Measurements from ENCODE around the gene AGPS. TPM values are rescaled to one million over a fixed set of nuclear protein-coding genes. Genes with fewer than 3 reads are reported as not detected.

Gene AGPS
- total RNA-seq, 4 donors from 2014 or later = 32.4 to 56.8 (median 38.5) TPM

GRCh38 chr2:177592397-177592796 is 199.8 kb downstream of the AGPS start:
- no peak for TF ChIP-seq CTCF (IDR thresholded peaks at IDR 0.05; ENCODE audit: low read depth)

GRCh38 chr2:177592945-177593344 is 200.4 kb downstream of the AGPS start:
- no peak for TF ChIP-seq CTCF (IDR thresholded peaks at IDR 0.05; ENCODE audit: low read depth)

GRCh38 chr2:177593402-177593801 is 200.8 kb downstream of the AGPS start:
- TF ChIP-seq CTCF (IDR thresholded peaks at IDR 0.05; ENCODE audit: low read depth) = no peak

Small RNA genes lying within 50 kb of the gene (small RNA-seq; reads per million reads assigned to genes)
- gene RF01210 = not detected

Other genes starting within 250 kb of the AGPS start
- 100 to 1,000 TPM in 1 of 4 donors, 10 to 100 TPM in 3; 48.6 to 104 (median 64.7) TPM for gene HNRNPA3, start 180.0 kb upstream of the AGPS start, total RNA-seq
- 100 to 1,000 TPM in 2 of 4 donors, 10 to 100 TPM in 2; 65.9 to 156 (median 90.5) TPM for gene NFE2L2, start 128.0 kb upstream of the AGPS start, total RNA-seq

Data from subcutaneous adipose tissue (tissue), 4 donors.